Activated effector memory CD4-positive, alpha-beta T cell treated with anti-CD3 and anti-CD28 coated beads, Interleukin-2, amount 50 U/mL, for 16 hours (primary cell): ENCODE measurements around the gene SPATA6L.

Experiments
- DNase-seq: peaks from one replicate; pipeline ENCODE4 v3.0.0-alpha.2; 2020

SPATA6L gene

DNA sequence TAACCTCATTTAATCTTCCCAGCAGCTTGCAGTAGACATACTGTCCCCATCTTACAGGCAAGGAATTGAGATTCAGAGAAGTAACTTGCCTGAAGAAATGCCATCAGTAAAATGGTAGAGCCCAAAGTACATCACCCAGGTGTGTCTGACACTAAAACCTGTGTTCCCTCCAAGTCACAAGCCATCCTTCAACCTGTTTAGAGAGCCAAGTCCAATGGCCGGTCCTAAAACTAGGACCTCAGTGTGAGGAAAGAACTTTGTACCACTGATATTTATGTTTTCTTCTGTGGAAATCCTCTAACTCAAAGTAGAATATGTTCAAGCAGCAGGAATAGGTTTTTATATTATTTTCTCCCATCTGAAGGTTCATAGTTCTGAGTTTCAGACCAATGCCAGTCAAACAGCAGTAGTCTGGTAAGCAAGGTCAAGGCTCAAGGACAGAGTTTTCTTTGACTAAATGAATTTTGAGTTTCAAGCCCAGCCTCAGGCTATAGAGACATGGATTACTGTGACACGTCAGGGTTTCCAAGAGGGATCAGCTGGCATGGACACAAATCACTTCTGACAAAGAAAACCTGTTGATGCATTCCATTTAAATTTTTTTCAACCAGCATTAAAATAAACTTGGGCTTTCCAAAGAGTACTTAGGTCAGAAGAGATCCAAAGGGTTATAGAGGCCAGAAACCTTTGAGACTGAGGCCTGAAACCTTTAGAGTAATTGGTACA, 85.1 kb downstream of the SPATA6L start:
- DNase-seq = no peak

DNA sequence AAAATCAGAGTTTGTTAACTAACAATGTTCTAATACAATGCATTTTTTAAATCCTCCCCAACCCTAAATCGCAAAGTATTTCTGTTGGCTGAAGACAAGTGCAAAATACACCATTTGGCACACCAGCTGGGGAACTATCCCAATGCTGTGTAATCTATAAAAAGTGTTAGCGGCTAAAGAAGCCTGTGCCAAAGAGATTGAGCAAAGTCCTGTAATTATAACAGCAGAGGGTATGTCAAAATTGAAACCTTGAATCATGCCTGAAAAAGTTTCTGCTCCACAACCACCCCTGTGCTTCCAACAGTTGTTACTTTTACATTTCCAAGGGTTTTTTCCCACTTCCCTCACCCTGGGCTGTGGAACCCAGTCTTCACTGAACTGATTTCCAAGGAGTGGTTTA, 87.3 kb downstream of the SPATA6L start:
- DNase-seq = no peak

DNA sequence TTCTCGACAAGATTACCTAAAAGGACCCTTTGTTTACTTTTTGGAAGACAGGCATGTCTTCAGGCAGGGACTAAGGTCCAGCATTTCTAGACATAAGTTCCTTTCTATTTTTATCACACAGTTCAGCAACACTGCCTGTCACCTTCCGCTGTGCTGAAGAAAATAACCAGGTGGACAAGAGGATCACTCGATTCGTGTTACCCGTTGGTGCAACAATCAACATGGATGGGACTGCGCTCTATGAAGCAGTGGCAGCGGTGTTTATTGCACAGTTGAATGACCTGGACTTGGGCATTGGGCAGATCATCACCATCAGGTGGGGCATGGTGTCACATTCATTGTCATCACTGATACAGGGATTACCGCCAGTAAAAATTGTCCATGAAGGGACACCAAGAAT, 89.8 kb downstream of the SPATA6L start:
- no peak for DNase-seq

DNA sequence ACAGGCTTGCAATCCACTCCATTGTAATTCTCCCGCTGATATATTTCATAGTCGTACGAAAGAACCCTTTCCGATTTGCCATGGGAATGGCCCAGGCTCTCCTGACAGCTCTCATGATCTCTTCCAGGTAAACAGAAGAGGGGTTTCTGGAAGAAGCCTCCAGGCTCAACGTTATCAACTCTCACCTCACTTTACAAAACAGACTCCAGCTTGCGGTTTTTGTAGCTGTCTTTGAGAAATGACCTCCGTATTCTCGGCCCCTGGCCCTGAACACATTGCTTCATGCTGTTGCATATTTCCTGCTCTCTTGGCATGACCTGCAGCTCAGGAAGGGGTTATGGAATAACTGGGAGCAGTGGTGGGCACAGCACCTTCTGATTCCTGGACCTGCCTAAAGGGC, 90.3 kb downstream of the SPATA6L start:
- DNase-seq = no peak

DNA sequence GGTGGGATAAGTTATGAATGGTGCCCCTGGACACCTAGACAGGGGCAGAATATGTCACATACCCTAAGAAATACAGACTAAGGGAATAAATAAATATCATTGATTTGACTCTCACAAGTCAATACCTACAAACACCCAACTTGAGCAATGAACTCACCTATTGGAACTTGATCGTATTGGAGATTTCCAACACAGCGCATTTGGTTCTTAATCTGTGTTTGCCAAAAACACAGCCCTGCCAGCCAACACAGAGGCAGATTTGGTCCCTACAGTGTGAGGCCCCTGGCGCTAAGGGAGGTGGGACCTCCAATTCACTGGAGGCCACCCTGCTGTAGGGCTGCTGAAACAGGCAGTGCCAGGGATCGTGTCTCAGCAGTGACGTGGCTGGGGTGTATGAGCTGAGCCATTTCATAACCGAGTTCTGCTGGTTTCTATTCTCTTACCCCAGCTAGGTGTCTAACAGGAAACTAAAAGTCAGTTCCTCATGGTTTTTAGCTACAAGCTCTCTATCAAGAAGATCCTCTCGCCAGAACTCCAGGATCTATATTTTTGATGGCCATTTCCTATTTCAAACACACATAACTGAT, 91.5 kb downstream of the SPATA6L start:
- no peak for DNase-seq

DNA sequence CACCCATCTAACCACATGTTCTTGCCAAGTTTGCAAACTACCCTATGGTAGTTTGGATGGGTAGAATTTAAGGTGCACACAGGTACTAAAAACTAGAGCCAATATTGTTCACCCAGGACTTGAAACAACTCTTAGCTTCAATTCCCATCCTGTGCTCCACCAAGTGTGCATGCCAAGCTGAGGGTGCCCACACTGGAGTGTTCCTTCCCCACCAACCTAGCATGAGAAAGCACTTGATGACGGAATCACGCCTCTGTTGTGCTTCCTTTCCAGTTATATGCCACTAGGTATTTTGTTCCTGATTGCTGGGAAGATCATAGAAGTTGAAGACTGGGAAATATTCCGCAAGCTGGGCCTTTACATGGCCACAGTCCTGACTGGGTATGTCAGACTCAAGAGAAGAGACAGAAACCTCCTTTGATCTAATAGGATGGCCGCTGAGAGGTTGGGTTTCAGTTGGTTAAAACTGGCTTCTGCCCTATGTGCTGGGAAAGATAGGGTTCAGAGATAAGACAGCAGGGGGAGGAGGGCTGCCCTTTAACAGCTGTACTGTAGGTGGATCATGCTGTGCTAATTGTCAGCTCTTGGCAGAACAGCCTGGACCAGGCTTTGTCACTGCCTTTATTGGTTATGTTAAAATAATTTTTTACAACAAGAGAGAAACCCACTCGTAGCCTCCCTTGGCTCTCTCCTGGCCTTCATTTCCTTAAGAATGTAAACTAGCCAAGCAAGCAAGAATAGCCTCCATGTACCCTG, 92.5 kb downstream of the SPATA6L start:
- no peak for DNase-seq

DNA sequence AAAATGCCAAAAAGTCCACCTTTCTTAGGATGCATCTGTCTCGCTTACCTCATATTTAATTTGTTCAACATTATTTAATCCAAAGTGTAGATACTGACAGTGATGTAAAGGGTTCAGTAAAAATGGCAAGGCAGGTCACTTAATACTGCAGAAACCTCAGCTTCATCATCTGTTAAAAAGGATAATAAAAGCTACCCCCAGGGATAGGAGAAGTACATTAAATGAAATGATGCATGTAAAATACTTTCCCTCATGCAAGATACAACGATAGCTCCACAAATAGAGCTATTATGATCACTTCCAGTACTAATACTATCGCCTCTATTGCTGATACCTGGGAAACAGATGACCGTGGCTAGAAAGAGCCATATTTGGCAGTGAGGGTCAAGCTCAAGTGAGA, 93.1 kb downstream of the SPATA6L start:
- DNase-seq = no peak

DNA sequence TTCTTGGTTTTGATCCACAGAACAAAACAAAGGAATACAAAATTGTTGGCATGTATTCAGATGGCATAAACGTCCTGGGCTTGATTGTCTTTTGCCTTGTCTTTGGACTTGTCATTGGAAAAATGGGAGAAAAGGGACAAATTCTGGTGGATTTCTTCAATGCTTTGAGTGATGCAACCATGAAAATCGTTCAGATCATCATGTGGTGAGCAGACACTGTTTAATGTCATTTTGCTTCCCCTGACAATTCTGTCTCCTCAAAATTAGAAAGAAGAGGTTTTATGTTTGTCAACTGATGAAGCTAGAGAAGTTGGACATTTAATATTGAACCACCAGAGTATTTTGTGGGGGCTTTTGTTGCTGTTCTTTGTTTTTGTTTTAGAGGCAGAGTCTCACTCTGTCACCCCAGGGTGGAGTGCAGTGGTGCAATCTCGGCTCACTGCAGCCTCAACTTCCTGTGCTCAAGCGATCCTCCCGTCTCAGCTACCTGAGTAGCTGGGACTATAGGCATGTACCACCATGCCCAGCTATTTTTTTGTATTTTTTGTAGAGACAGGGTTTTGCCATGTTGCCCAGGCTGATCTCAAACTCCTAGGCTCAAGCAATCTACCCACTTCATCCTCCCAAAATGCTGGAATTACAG, 94.0 kb downstream of the SPATA6L start:
- no peak for DNase-seq

DNA sequence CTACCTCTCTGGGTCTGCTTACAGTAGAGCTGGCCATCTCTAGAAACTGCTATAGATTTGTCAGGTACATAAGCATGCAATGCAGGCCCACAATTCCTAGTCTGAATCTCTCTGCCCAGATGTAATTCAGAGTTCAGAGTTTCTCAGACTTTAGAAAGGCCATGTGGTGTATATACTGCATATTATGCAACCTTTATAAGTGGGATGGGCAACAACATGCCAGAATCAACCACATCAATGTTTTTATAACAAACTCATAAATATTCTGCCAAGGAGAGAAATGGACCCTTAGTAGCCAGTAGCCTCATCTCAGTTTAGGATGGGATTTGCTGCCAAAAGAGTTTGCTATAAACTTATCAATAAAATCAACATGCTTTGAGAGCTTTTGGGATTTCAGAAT, 97.2 kb downstream of the SPATA6L start:
- DNase-seq = no peak

DNA sequence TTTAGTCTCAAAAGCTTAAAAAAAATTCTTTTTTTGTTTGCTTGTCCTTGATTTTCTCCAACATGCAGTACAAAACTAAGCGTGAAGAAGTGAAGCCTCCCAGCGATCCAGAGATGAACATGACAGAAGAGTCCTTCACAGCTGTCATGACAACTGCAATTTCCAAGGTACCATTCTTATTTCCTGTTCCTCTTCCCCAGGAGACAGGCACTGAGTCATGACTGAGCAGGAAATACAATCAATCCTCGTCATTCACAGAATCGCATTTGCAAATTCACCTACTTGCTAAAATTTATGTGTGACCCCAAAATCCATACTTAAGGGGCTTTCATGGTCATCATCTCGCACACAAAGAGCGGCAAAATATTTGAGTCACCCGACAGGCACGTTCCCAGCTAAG, 98.7 kb downstream of the SPATA6L start:
- DNase-seq = no peak

DNA sequence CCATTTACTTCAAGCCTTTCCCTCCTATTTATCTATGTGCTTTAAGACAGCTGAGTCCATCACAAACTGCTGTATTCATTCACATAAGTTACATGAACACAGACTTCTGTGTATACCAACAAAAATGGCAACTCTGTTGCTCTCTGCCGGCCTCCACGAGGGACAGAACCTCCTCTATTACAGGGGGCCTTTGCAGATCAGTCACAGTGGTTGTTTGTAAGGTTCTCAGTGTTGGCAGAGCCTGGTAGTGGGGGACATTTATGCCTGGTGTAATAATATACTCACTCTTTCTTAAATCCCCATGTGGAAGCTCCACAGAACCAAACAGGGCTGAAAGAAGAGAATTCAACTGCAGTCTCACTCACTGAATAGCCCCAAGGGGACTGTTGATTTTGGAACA, 99.5 kb downstream of the SPATA6L start:
- DNase-seq = no peak

DNA sequence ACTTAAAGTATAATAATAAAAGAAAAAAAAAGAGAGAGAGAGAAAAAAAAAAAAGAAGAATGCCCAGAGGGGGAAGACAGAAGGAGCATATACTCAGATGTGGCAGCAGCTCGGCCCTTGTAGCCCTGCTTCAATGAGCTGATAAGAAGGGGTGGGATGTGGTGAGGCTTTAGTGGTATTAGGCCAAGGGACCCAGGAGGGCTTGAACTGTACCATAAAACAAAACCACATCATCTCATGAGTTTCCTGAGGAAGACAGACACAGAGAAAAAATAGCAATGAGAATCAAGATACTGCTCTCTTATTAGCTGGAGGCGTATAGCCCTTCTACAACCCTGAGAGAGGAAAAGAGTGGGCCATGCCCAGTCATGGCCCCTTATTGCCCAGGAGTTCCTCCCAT, 103.2 kb downstream of the SPATA6L start:
- DNase-seq = no peak

DNA sequence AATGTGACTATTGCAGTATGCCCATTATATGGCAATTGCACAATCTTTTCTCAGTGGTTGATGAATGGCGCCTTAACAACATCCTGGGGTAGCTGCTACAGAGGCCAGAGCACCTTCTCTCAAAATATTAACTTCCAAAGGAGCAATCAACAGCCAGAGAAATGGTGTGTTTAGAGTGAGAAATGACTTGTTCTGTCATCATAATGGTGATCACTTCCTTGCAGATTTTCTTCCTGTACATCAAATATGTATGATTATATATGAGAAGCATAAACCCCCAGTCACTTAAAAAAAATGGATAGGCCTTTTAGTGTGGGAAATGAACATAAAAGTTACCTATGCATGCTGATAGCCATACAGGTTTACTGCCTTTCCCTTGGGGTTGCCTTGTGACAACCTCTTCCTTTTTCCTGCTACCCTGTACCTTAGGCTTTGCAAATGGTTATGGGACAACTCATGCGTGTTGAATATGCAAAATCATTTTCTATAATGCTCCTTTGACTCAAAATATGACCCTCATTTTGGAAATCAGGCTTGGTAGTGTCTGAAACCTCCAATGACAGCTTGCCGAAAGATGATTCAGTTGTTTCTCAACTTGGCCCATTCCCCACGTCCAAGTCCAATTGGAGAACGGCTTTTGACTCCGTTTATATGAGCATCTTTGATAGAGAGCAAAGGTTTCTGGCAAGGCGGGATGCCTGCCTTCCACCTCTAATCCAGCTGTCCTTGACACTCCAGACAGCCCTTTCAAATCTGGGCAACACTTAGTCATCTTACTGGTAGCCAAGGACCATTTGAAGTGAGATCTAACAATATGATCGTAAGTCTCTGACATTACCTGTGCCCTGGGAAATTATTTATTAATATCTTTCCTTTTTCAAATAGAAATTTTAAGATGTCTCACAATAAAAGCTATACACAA, 106.8 kb downstream of the SPATA6L start:
- DNase-seq = no peak

DNA sequence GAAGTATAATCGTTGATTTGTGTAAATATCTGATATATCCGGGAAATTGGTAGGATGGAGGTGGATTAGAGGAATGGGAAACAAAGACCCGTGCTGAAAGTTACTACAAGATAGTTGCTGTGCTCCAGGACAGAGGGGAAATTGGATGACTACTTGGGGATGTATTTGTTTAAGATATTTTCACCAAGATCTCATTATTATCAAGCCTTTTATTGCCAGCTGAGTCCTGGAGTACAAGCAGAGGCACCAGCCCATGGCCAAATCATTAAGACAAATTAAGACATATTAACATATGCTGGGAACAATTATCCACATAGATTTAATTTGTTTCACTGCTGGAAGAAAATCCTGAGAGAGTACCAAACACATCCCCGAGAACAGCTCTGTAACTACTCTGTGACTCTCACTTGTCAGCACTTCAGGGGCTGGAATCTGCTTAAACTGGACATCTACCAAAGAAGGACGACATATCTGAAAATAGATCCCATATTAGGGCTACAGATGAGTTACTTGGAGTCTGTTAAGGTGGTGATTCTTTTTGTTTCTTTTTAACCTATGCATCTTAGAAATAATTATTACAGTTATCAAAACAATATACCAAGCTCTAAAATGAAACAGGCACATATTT, 107.8 kb downstream of the SPATA6L start:
- no peak for DNase-seq

DNA sequence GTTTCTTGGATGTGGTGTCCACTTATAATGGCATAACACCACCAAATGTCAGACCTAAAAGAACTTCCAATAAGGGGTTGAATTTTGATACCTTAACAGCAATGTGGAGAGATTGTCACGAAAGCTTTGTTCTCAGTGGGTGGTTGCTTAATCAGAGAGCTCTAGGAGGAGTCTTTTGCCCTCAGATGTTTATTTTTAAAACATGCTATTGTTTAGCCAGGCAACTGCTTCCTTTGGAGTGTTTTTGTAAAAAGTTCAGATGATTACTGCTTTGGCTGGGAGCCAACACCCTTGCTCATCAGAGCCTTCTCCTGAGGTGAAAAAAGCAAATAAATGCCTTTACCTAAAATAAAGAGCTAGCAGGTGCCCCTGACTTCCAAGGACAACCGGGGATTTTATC, 111.0 kb downstream of the SPATA6L start:
- DNase-seq = no peak

DNA sequence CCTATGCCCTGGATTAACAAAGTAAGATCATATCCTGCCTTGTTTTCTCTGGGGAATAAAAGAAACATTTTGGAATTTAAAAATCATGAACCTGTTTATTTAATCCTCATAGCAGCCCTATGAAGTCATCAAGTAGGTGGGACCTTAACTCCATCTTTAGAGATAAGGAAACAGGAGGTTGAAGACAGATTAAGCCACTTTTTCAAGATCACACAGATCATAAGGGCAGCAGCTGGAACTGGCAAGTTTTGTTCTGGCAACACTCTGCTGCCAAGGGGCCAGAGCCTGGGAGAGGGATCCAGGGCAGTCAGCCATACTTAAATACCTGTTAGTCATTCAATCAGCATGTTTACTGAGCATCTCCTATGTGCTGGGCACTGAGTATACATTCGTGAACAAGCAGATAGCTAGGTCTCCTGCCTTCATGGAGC, 112.3 kb downstream of the SPATA6L start:
- no peak for DNase-seq

DNA sequence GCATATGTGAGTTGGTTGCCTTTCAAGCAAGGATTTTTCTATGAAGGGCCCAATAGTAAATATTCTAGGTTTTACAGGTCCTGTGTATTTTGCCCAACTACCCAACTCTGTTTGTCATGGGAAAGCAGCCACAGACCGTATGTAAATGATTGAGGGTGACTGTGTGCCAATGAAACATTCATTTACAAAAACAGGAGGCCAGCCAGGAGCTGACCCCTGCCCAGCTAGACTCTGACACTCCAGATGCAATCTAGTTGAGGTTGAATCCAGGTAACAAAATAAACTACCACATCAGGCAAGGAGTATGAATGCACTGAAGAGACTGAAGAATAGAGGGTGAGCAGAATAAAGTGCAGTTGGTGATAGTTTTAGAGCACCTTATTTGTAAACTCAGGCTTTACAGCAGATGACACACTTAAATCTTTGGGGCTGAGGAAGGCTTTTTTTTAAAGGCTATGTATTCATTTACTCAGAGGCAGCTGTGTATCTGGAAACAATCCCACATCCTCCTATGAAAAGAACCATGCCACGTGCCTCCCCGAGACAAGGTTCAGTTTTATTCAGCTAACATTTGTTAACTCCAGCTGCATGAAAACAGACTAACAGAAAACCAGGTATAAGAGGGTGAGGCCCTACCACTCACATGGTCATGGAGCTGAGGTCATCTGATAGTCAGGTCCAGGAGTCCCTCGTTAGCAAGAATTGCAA, 115.3 kb downstream of the SPATA6L start:
- no peak for DNase-seq

DNA sequence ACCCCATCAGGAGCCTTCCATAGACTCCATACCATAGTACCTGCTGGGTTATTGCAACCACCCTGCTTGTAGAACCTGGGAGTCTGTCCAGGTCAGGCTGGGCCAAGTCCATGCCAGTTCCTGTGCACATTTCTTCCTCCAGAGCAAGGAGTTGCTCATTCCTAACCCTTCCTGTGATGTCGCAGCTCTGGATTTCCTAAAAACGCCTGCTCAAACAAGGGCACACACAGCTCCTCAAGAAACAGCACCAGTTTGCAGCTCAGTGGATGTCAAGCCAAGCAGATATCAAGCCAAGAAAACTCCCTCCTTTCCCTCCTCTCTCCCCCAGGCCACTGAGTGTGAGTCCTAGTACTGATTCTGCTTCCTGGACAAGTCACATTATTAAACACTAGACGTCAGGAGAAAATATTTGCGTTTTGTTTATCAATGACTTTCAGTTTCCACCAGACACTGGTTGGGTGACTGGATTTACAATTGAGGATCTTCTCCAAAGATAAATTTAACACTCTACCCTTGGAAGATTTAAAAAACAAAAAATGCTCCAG, 116.5 kb downstream of the SPATA6L start:
- no peak for DNase-seq

DNA sequence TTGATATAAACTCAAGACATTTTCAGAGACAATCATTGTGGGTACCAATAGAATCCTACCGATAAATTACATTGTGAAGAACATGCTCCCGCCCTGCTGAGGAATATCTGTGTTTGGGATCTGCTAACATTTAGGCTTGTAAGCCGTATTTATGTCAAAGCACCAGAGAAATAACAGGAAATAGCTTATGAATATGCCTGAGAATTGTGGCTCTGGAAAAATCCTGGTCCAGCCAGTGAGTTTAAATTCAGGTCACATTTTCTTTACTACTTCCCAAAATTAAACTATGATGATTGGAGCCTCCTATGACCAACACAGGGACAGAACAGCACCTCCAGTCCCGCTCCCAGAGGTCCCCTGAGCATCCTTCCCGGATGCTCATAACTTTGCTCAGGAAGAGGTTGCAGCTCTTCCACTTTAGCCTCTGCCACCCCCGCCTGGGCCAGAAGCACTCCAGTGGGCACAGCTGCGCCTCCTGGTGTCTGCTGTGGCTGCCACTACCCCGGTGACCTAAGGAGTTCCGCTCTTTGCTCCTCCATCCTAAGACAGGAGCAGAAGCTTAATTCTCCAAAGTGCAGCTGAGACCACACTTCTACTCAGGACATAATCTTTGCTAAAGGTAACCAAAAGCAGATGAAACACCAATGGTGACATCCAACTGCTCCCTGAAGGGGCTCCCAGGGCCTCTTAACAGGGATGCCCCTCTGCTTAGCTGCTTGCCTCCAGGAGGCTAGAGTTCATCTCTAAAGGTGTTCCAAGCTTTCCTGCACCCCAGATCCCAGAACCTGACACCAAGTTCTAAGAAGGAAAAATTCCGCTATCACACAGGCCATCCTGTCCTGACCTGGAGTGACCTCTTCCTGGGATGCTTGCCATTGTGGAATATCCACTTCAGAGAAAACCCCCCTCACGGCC, 117.2 kb downstream of the SPATA6L start:
- no peak for DNase-seq
